Smooth muscle cell (in vitro differentiated cells): ENCODE results near the gene CD86. TPM values are rescaled to one million over a fixed set of nuclear protein-coding genes. Genes with fewer than 3 reads are reported as not detected.

Experiments used
- DNase-seq: peaks from one replicate; lab custom pipeline; 2025; ENCODE audit not compliant: unreplicated experiment; lab: John Stamatoyannopoulos, UW
- H2AFZ ChIP-seq: fragments of 200-600 bp; sonication (generic); 2 replicates; pipeline ENCODE4 v1.6.0; 2016; ENCODE audit warnings: antibody characterized with exemption, low read depth, mild to moderate bottlenecking
- H3F3A ChIP-seq: fragments of 200-600 bp; sonication (generic); 2 replicates; pipeline ENCODE4 v1.6.0; 2017; ENCODE audit warnings: antibody characterized with exemption, low read depth
- H3K27ac ChIP-seq: fragments of 200-600 bp; sonication (generic); 2 replicates; pipeline ENCODE4 v1.5.1; 2016; ENCODE audit warnings: low read depth, mild to moderate bottlenecking
- H3K27me3 ChIP-seq: fragments of 200-600 bp; sonication (generic); 2 replicates; pipeline ENCODE4 v1.6.1; 2016; ENCODE audit warnings: low read depth, mild to moderate bottlenecking
- H3K36me3 ChIP-seq: fragments of 200-600 bp; sonication (generic); 2 replicates; pipeline ENCODE4 v1.5.1; 2016; ENCODE audit warnings: low read depth
- H3K4me1 ChIP-seq: fragments of 200-600 bp; sonication (generic); 2 replicates; pipeline ENCODE4 v1.5.1; 2016; ENCODE audit warnings: low read depth
- H3K4me2 ChIP-seq: fragments of 200-600 bp; sonication (generic); 2 replicates; pipeline ENCODE4 v1.6.0; 2016; ENCODE audit warnings: mild to moderate bottlenecking
- H3K4me3 ChIP-seq: fragments of 200-600 bp; sonication (generic); 2 replicates; pipeline ENCODE4 v1.5.1; 2016; ENCODE audit warnings: mild to moderate bottlenecking
- H3K79me2 ChIP-seq: fragments of 200-600 bp; sonication (generic); 2 replicates; pipeline ENCODE4 v1.6.0; 2016; ENCODE audit warnings: low read depth, mild to moderate bottlenecking
- H3K9ac ChIP-seq: fragments of 200-600 bp; sonication (generic); 2 replicates; pipeline ENCODE4 v1.6.0; 2016; ENCODE audit warnings: low read depth
- H3K9me3 ChIP-seq: fragments of 200-600 bp; sonication (generic); replicated peaks from 2 replicates; pipeline ENCODE4 v1.5.1; 2016; ENCODE audit warnings: low read depth
- H4K20me1 ChIP-seq: fragments of 200-600 bp; sonication (generic); 2 replicates; pipeline ENCODE4 v1.6.0; 2016; ENCODE audit warnings: low read depth
- WGBS: methylation state at CpG from one replicate; pipeline ENCODE4 v1.1.7; 2016; ENCODE audit warnings: low lambda C conversion rate; 5-methylcytosine and 5-hydroxymethylcytosine counted together
- polyA plus RNA-seq: library from polyadenylated mRNA; unstranded; fragments of >200 nt; fragmentation: Nextera tagmentation; extraction: Ambion mirVana; gene quantifications from 2 replicates; pipeline ENCODE4 v1.2.1, GENCODE V29; 2016
- total RNA-seq: library from RNA; depleted of rRNA; stranded (reverse); fragments of >200 nt; gene quantifications from 2 replicates; pipeline ENCODE4 v1.2.3, GENCODE V29; 2014
- TF ChIP-seq, protein P1 (sequence below): fragments of 200-600 bp; sonication (generic); IDR thresholded peaks from 2 replicates; pipeline ENCODE4 v1.5.1; 2017; ENCODE audit warnings: borderline replicate concordance, mild to moderate bottlenecking, antibody characterized with exemption; ENCODE audit not compliant: insufficient read depth, poor library complexity, severe bottlenecking

The CD86 gene
- total and polyA plus RNA-seq, 2 experiments from 2014 or later = not detected

DNA sequence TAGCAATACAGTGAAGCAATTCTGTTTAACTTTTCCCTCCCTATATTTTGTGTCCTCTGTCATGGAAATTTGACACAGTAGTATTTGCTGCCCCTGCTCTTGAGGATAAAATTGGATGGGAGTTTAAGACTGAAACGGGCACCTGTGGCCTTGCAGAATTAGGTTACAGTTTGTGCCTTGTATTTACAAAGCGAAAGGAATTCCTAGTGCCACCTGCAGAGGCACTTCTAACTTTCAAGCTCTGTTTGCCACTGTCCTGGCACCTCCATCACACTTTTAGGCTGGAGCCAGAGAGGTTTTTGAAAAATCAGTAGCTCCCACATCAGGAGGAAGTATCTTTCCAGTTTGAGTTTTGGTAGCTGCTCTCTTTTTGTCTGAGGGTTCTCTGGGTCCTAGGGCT is 39.5 kb downstream of the CD86 start:
- no peaks in the 10 kb centered on the region for H3K9me3 ChIP-seq
- H3K27ac ChIP-seq = no peak overlapping the region
- no peaks in the 10 kb centered on the region for H4K20me1 ChIP-seq
- no peaks in the 10 kb centered on the region for H3K36me3 ChIP-seq
- H3K27me3 ChIP-seq = no peaks in the 10 kb centered on the region
- no peaks in the 10 kb centered on the region for H3F3A ChIP-seq
- H3K9ac ChIP-seq = no peak overlapping the region
- 92% methylated on average over 2 of the region's 2 CpGs for WGBS
- H3K4me2 ChIP-seq = no peak overlapping the region
- H3K79me2 ChIP-seq = no peaks in the 10 kb centered on the region
- no peak overlapping the region for H2AFZ ChIP-seq
- no peak for DNase-seq
- H3K4me3 ChIP-seq = no peak overlapping the region
- TF ChIP-seq, protein P1, sequence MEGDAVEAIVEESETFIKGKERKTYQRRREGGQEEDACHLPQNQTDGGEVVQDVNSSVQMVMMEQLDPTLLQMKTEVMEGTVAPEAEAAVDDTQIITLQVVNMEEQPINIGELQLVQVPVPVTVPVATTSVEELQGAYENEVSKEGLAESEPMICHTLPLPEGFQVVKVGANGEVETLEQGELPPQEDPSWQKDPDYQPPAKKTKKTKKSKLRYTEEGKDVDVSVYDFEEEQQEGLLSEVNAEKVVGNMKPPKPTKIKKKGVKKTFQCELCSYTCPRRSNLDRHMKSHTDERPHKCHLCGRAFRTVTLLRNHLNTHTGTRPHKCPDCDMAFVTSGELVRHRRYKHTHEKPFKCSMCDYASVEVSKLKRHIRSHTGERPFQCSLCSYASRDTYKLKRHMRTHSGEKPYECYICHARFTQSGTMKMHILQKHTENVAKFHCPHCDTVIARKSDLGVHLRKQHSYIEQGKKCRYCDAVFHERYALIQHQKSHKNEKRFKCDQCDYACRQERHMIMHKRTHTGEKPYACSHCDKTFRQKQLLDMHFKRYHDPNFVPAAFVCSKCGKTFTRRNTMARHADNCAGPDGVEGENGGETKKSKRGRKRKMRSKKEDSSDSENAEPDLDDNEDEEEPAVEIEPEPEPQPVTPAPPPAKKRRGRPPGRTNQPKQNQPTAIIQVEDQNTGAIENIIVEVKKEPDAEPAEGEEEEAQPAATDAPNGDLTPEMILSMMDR = no peak
- H3K4me1 ChIP-seq = no peaks in the 10 kb centered on the region

DNA sequence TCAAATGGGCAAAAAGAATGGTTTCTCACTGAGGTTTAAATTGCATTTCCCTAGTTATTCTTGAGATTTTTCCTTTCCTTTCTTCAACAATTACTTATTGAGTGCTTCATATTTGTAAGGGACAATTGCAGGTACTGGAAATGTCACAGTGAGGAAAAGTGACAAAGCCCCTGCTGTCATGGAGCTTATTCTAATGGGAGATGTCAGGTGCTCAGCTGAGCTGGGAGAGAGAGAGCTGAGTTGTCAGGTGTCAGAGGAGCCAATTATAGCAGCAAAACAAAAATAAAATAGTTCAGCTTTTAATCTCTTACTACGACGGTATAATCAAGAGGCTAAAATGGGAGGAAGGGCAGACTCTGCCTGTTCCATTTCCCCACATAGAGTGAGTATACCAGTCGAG is 42.0 kb downstream of the CD86 start:
- whole genome bisulfite sequencing = 72% methylated on average over 3 of the region's 3 CpGs
- TF ChIP-seq, protein P1 = no peak
- no peaks in the 10 kb centered on the region for H3F3A ChIP-seq
- H3K9ac ChIP-seq = no peak overlapping the region
- no peak overlapping the region for H3K4me3 ChIP-seq
- no peak overlapping the region for H3K27ac ChIP-seq
- no peaks in the 10 kb centered on the region for H3K27me3 ChIP-seq
- no peak overlapping the region for H2AFZ ChIP-seq
- no peaks in the 10 kb centered on the region for H3K4me1 ChIP-seq
- no peaks in the 10 kb centered on the region for H3K79me2 ChIP-seq
- H3K9me3 ChIP-seq = no peaks in the 10 kb centered on the region
- H3K36me3 ChIP-seq = no peaks in the 10 kb centered on the region
- no peak for DNase-seq
- no peak overlapping the region for H3K4me2 ChIP-seq
- no peaks in the 10 kb centered on the region for H4K20me1 ChIP-seq

DNA sequence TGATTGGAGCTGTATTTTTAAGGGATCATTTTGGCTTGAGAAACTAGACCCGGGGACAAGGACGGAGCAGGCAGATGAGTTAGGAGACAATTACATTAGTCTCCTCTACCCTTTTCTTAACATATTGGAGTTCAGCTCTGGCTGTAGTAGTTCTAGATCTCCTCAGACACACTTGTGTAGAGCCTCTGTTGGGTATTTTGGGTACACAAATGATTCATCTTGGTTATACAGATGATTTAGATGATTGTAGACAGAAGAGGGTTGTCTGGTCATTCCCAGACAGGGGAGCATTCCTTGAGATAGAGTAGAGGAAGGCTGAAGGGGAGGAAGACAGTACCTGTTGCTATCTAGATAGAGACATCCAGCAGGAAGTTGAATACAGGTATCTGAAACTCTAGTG is 43.4 kb downstream of the CD86 start:
- H3K27me3 ChIP-seq = no peaks in the 10 kb centered on the region
- H4K20me1 ChIP-seq = no peaks in the 10 kb centered on the region
- no peaks in the 10 kb centered on the region for H3K79me2 ChIP-seq
- no peaks in the 10 kb centered on the region for H3F3A ChIP-seq
- no peaks in the 10 kb centered on the region for H3K9me3 ChIP-seq
- no peak overlapping the region for H3K27ac ChIP-seq
- no peak for DNase-seq
- no peak overlapping the region for H3K4me3 ChIP-seq
- no peak overlapping the region for H2AFZ ChIP-seq
- no peaks in the 10 kb centered on the region for H3K4me1 ChIP-seq
- no peak overlapping the region for H3K4me2 ChIP-seq
- TF ChIP-seq, protein P1 = no peak
- 97% methylated on average over 2 of the region's 2 CpGs for WGBS
- no peak overlapping the region for H3K9ac ChIP-seq
- H3K36me3 ChIP-seq = no peaks in the 10 kb centered on the region

DNA sequence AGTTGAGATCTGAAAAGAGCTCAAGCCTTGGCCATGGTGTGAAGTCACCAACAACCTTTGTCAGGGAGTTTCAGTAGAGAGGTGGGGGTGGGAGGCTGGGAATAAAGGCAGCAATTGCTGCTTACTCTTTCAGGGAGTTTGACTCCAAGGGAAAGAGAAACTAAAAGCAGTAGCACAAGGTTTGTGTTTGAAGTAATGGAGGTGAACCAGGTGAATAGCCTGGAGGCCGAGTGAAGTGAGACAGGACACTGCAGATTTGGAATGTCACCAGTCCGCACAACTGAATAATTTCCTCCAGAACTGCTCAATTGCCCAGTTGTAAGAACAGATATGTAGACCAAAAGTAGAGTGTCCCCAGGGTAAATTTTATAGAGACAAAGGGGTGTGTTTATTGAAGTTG is 44.1 kb downstream of the CD86 start:
- no peak for DNase-seq
- 58% methylated on average over 2 of the region's 2 CpGs for WGBS
- Histone ChIP-seq H3K79me2 (no peaks in the 10 kb centered on the region), H3K36me3 (no peaks in the 10 kb centered on the region), H3K9me3 (no peaks in the 10 kb centered on the region), H3K4me1 (no peaks in the 10 kb centered on the region), H4K20me1 (no peaks in the 10 kb centered on the region), H3F3A (no peaks in the 10 kb centered on the region), H3K27me3 (no peaks in the 10 kb centered on the region), H3K4me2 (no peak overlapping the region), H3K4me3 (no peak overlapping the region), H3K9ac (no peak overlapping the region), H3K27ac (no peak overlapping the region), H2AFZ (no peak overlapping the region)
- TF ChIP-seq, protein P1 = no peak
